PFSK-1 (cell line): Measurements from ENCODE around the gene AUH.

Experiments used
- FOXP2 ChIP-seq: optimal IDR thresholded peaks from 2 replicates; pipeline ENCODE3; 2011; ENCODE audit warnings: borderline replicate concordance, control low read depth, inconsistent platforms; ENCODE audit not compliant: insufficient read depth; ENCODE audit errors: extremely low read length, extremely low read depth
- POLR2AphosphoS5 ChIP-seq: IDR thresholded peaks from 2 replicates; pipeline ENCODE4 v1.6.1; 2012; ENCODE audit warnings: low read depth, mild to moderate bottlenecking, control low read depth, low read length, moderate library complexity
- REST ChIP-seq, 2 experiments: IDR thresholded peaks; 2 replicates each; pipeline versions ENCODE4 v1.6.1 to v1.8.0; 2011 to 2012; ENCODE audit warnings: low read depth in 2 of 2, low read length in 2 of 2, control low read depth in 1 of 2, inconsistent platforms in 1 of 2, mild to moderate bottlenecking in 1 of 2, moderate library complexity in 1 of 2; ENCODE audit not compliant: insufficient read depth in 1 of 2
- SIN3A ChIP-seq: IDR thresholded peaks from 2 replicates; pipeline ENCODE4 v1.6.1; 2012; ENCODE audit warnings: mild to moderate bottlenecking, low read length, moderate library complexity, borderline replicate concordance; ENCODE audit not compliant: insufficient read depth
- TAF1 ChIP-seq: IDR thresholded peaks from 2 replicates; pipeline ENCODE4 v1.6.1; 2012; ENCODE audit warnings: low read length, control low read depth, borderline replicate concordance; ENCODE audit not compliant: insufficient read depth

- TF ChIP-seq POLR2AphosphoS5 (no peak), REST (IDR thresholded peaks at IDR 0.05; ENCODE audit: insufficient read depth in 1 of 2, low read depth in 2 of 2, low read length in 2 of 2) (no peak), TAF1 (no peak), SIN3A (no peak), FOXP2 (no peak)
These were observed 194.8 kb downstream of the AUH start for GRCh38 chr9:91166796-91167366.
